ENCODE measurements around the gene IL1R2. TPM values are rescaled to one million over a fixed set of nuclear protein-coding genes. Genes with fewer than 3 reads are reported as not detected.
"Not testable (repeated sequence)": the region's sequence is repeated elsewhere in the genome, so short reads cannot be mapped to it uniquely, and the experiment has no call there.

The IL1R2 gene
- total and polyA plus RNA-seq, 2 experiments from 2014 or later: not detected

DNA sequence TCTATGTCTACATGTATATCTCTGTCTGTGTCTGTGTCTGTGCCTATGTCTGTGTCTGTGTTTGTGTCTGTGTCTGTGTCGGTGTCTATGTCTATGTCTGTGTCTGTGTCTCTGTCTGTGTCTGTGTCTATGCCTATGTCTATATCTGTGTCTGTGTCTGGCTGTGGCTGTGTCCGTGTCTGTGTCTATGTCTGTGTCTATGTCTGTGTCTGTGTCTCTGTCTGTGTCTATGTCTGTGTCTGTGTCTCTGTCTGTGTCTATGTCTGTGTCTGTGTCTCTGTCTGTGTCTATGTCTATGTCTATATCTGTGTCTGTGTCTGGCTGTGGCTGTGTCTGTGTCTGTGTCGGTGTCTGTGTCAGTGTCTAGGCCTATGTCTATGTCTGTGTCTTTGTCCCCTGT lies 11.1 kb downstream of the IL1R2 start:
- not testable (repeated sequence) for H4K20me1 ChIP-seq (replicated peaks; ENCODE audit: insufficient read depth); H3K9me3 Mint-ChIP-seq; H3K4me1 ChIP-seq (ENCODE audit: insufficient read depth); H3K36me3 Mint-ChIP-seq (ENCODE audit: low read depth); H3K27me3 ChIP-seq (ENCODE audit: insufficient read depth); H3K79me2 ChIP-seq (replicated peaks; ENCODE audit: insufficient read depth); H2AFZ ChIP-seq; H3K4me1 Mint-ChIP-seq; H3F3A ChIP-seq (replicated peaks; ENCODE audit: low read depth); DNase-seq (ENCODE audit: low spot score); H3K36me3 ChIP-seq (ENCODE audit: insufficient read depth); H3K27me3 Mint-ChIP-seq (ENCODE audit: insufficient read depth, low read depth, poor library complexity); H3K4me2 ChIP-seq; H3K27ac Mint-ChIP-seq; H3K27ac ChIP-seq (ENCODE audit: low read depth); H3K4me3 Mint-ChIP-seq; ATAC-seq; H3K4me3 ChIP-seq; H3K9me2 ChIP-seq (ENCODE audit: insufficient read depth)

- Histone ChIP-seq H3K4me3 (no peak overlapping the region), H3K4me1 (ENCODE audit: insufficient read depth) (no peaks in the 10 kb centered on the region), H3K27ac (ENCODE audit: low read depth) (no peak overlapping the region), H4K20me1 (replicated peaks; ENCODE audit: insufficient read depth) (no peaks in the 10 kb centered on the region), H3F3A (replicated peaks; ENCODE audit: low read depth) (no peaks in the 10 kb centered on the region), H3K36me3 (ENCODE audit: insufficient read depth) (no peaks in the 10 kb centered on the region), H3K4me2 (no peak overlapping the region), H3K79me2 (replicated peaks; ENCODE audit: insufficient read depth) (no peaks in the 10 kb centered on the region), H3K9me2 (ENCODE audit: insufficient read depth) (no peaks in the 10 kb centered on the region; the same call in 1 of the 2 replicates), H3K27me3 (ENCODE audit: insufficient read depth) (no peaks in the 10 kb centered on the region), H2AFZ (no peak overlapping the region)
- no peak overlapping the region for H3K4me3 Mint-ChIP-seq
- ATAC-seq (no peak), DNase-seq (ENCODE audit: low spot score) (no peak)
- H3K27me3 Mint-ChIP-seq (ENCODE audit: insufficient read depth, low read depth, poor library complexity): peaks cover 4% of the 10 kb centered on the region
- H3K4me1 Mint-ChIP-seq: no peaks in the 10 kb centered on the region
- H3K9me3 Mint-ChIP-seq: no peaks in the 10 kb centered on the region
- H3K36me3 Mint-ChIP-seq (ENCODE audit: low read depth): no peaks in the 10 kb centered on the region
- H3K27ac Mint-ChIP-seq: no peak overlapping the region
- no peak for TF ChIP-seq NANOG (IDR thresholded peaks at IDR 0.05; ENCODE audit: borderline replicate concordance)
- no peak for TF ChIP-seq STAT1 (IDR thresholded peaks at IDR 0.05; ENCODE audit: unreplicated experiment)
- no peak for TF ChIP-seq ZNF331 (CRISPR knock-in tag; IDR thresholded peaks at IDR 0.05; ENCODE audit: low read depth)
- no peak for TF ChIP-seq JUNB (IDR thresholded peaks at IDR 0.05; ENCODE audit: unreplicated experiment)
- TF ChIP-seq POLR2AphosphoS5 (IDR thresholded peaks at IDR 0.05; ENCODE audit: low read depth): no peak
- TF ChIP-seq EZH2phosphoT487 (IDR thresholded peaks at IDR 0.05; ENCODE audit: unreplicated experiment): no peak
- TF ChIP-seq ZNF114 (CRISPR knock-in tag; IDR thresholded peaks at IDR 0.05): no peak
- TF ChIP-seq EZH2 (IDR thresholded peaks at IDR 0.05; ENCODE audit: low read depth, unreplicated experiment): no peak
- TF ChIP-seq, protein P1, sequence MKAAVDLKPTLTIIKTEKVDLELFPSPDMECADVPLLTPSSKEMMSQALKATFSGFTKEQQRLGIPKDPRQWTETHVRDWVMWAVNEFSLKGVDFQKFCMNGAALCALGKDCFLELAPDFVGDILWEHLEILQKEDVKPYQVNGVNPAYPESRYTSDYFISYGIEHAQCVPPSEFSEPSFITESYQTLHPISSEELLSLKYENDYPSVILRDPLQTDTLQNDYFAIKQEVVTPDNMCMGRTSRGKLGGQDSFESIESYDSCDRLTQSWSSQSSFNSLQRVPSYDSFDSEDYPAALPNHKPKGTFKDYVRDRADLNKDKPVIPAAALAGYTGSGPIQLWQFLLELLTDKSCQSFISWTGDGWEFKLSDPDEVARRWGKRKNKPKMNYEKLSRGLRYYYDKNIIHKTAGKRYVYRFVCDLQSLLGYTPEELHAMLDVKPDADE (IDR thresholded peaks at IDR 0.05): no peak
- TF ChIP-seq REST (IDR thresholded peaks at IDR 0.05; ENCODE audit: unreplicated experiment): no peak
- TF ChIP-seq ZNF462 (CRISPR knock-in tag; IDR thresholded peaks at IDR 0.05): no peak
Observed at GRCh38 chr2:102003696-102004095, 11.9 kb downstream of the IL1R2 start.

Data from GM23338 (cell line).